NCI-H460 (cell line): ENCODE results near the gene MTERF4. TPM values are rescaled to one million over a fixed set of nuclear protein-coding genes. Genes with fewer than 3 reads are reported as not detected.
"Not testable (repeated sequence)": the region's sequence is repeated elsewhere in the genome, so short reads cannot be mapped to it uniquely, and the experiment has no call there.

Experiments
- DNase-seq: peaks from one replicate; pipeline ENCODE4 v3.0.0-alpha.2; 2016; ENCODE audit warnings: low read depth; ENCODE audit errors: extremely low read depth
- total RNA-seq: library from RNA; depleted of rRNA; stranded (reverse); fragments of >200 nt; shearing (Covaris generic); gene quantifications from 2 replicates; pipeline ENCODE4 v1.2.3, GENCODE V29; 2014

Gene MTERF4
- total RNA-seq, 1 experiment from 2014 or later = 36.9 TPM

- no peak for DNase-seq
These were observed 10.5 kb upstream of the MTERF4 start for GRCh38 chr2:241112592-241112991.

GRCh38 chr2:241112046-241112445, 10.0 kb upstream of the MTERF4 start:
- no peak for DNase-seq

GRCh38 chr2:241111440-241111805, 9.3 kb upstream of the MTERF4 start:
- no peak for DNase-seq

- no peak for DNase-seq
These were observed 8.7 kb upstream of the MTERF4 start for GRCh38 chr2:241110607-241111439.

- DNase-seq = no peak
These were observed 8.1 kb upstream of the MTERF4 start for GRCh38 chr2:241110089-241110606.

- DNase-seq = no peak
These were observed 7.4 kb upstream of the MTERF4 start for GRCh38 chr2:241109210-241110088.

GRCh38 chr2:241108271-241109209, 6.5 kb upstream of the MTERF4 start:
- no peak for DNase-seq

GRCh38 chr2:241107031-241107783, 5.1 kb upstream of the MTERF4 start:
- DNase-seq = no peak

GRCh38 chr2:241105641-241106040, 3.6 kb upstream of the MTERF4 start:
- no peak for DNase-seq

GRCh38 chr2:241104611-241105010, 2.5 kb upstream of the MTERF4 start:
- DNase-seq = not testable (repeated sequence)

- DNase-seq = no peak
These were observed 1.1 kb upstream of the MTERF4 start for GRCh38 chr2:241103176-241103595.

- no peak for DNase-seq
These were observed 2.8 kb downstream of the MTERF4 start for GRCh38 chr2:241099246-241099645.

- DNase-seq = no peak
These were observed 5.1 kb downstream of the MTERF4 start for GRCh38 chr2:241096979-241097378.

GRCh38 chr2:241095594-241096290, 6.3 kb downstream of the MTERF4 start:
- no peak for DNase-seq

- no peak for DNase-seq
These were observed 7.1 kb downstream of the MTERF4 start for GRCh38 chr2:241094924-241095420.

- no peak for DNase-seq
These were observed 7.9 kb downstream of the MTERF4 start for GRCh38 chr2:241094172-241094571.

GRCh38 chr2:241093133-241093781, 8.8 kb downstream of the MTERF4 start:
- DNase-seq = not testable (repeated sequence)

- DNase-seq = no peak
These were observed 9.4 kb downstream of the MTERF4 start for GRCh38 chr2:241092677-241093076.
